ENCODE measurements around the gene DPP6.

- no peak for TF ChIP-seq CTCF (IDR thresholded peaks at IDR 0.05)
- no peak for TF ChIP-seq POLR2A (IDR thresholded peaks at IDR 0.05)
These were observed 859.8 kb downstream of the DPP6 start for GRCh38 chr7:154911862-154912455.
